HG02571 (cell line): ENCODE data around the gene METTL9.
"Not testable (repeated sequence)": the region's sequence is repeated elsewhere in the genome, so short reads cannot be mapped to it uniquely, and the experiment has no call there.

Experiments used
- ATAC-seq: cut with Tn5 transposase; IDR thresholded peaks from one replicate; pipeline ENCODE4 v1.9.1; 2021; ENCODE audit warnings: mild to moderate bottlenecking, moderate library complexity; ENCODE audit not compliant: unreplicated experiment

METTL9 gene

DNA sequence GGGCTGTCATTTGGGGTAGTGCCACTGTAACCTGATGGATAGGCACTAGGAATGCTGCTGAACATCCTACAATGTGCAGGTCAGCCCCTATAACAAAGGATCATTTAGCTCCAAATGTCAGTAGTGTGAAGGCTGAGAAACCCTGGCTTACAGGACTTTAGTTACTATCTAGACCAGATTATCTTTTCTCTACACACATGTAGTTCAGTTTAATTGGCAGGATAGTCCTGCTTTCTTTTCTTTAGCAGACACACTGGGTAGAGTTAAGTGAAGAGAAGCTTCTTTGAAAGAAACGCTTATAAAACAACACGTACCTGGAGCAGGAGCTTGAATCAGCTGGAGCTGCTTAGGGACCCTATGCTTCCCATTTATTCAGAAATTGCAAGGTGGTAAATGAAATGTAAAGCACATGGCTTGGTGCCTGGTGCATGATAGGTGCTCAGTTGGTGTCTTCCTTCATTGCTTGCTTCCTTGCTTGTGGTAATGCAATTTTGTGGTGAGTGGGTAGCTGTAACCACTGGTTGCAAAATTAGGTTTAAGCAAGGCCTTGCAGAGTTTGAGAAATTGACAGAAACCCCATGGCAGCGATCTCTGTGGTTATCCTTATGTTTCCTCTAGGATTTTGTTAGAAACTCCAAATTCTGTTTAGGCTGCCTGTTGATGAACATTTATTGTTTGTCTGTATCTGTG is 9.4 kb downstream of the METTL9 start:
- no peak for ATAC-seq

DNA sequence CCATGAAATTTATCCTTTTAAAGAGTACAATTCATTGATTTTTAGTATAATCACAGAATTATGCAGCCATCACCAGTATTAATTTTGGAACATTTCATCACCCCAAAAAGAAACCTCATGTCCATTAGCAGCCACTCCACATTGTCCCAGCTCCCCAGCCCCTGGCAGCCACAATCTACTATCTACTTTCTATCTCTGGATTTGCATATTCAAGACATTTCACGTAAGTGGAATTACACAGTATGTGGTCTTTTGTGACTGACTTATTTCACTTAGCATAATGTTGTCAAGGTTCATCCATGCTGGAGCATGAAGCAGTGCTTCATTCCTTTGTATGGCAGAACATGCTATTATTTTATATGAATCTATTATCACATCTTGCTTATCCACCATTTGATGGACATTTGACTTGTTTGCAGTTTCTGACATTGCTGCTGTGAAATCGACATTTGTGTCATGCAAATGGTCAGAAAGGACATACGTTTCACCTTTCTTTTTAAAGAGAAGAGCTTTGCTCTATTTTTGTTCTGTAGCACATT is 10.7 kb downstream of the METTL9 start:
- ATAC-seq: no peak

DNA sequence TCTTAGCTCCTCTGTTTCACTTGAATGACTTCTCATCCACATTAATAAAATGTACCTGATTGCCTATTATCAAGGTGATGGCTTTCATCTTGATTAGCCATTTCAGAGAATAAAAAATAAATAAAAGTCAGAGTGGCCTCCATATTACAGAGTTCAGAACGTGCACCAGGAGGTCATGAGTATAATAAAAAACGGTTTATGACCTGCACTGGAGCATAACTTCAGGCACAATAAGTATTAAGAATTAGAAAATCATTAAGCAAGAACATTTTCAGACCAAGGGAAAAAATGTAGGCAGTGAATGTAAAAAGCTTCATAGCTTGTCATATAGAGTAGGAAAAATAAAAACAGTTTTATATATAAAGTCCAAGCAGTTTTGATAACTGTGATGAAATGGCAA is 11.4 kb downstream of the METTL9 start:
- ATAC-seq: no peak

DNA sequence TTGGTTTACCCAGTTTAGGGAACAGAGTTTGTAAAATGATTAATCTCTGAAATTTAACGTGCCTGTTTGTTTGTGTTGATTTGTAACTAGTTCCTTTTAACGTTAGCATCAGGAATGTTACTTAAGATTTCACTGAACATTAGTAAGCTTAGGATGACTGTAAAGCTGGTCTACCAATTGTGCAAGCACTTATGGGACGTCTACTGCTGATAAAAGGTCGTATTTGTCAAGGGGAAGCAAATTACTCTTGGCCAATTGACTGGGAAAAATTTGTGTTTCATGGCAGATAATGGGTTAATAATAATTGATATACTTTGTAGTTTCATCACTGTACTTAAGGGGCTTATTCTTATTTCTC is 11.8 kb downstream of the METTL9 start:
- no peak for ATAC-seq

DNA sequence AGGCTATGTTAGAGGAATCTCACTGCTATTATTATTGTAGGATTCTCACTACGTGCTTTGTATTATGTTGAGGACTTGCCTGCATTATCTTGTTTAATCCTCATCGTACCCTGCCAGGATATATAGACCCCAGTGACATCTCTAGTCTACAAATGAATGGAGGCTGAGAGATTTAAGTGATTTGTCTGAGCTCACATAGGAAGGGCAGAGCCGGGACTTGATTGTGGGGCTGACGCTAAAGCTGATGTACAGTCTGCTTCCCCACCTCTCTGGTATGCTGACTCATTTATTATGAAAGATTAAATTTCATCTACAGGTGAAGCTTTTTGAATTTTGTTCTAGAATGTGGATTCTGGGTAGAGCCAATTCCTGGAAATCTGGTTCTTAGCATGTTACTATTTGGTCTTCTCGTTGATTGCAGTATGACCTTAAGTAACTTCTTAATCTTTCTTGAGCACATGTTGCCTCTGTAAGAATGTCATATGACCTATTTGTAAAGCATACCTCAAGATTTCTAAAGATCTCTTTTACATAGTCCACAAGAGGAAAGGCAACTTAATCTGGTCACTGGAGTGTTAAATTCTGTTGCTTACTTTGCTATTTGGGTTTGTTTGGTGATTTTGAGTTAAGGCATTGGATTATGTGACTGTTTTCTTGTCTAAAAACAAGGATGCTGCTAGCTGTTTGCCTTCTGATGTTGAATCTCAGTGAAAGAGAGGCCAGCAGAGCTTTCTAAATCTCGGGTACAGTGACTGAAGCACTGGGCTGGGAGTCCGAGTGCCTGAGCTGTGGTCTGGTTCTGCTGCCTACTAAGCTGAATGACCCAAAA is 12.4 kb downstream of the METTL9 start:
- no peak for ATAC-seq

DNA sequence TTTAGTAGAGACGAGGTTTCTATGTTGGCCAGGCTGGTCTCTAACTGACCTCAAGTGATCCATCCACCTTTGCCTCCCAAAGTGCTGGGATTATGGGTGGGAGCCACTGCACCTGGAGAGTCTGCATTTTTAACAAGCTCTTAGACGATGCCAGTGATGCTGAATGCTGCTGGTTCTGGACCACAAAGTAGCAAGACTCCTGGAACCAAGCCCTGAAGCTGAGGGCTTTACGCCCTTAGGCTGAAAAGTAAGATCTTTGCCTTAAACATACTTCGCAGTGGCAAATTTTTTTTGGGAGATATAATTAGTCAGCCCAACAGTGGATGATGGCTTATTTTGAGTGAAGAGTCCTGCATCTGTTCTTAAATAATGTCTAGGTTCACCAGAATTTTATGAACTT is 14.0 kb downstream of the METTL9 start:
- ATAC-seq: no peak

DNA sequence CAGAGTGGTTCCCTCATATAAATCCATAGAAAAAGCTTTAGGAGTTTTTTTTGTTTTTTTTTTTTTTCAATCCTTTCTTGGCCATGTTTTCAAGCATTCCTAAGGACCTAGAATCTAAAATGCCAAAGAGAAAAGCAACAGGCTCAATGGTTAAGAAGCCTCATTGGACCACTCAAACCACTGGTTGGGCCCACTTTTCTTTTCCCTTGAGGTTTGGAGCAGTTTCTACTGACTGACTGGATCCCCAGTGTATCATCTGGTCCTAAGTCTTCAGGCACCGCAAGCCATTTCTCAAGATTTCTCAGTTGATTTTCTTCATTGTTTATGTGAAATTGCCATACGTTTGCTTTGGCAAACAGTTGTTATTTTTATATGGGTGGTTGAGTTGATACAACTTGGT is 14.4 kb downstream of the METTL9 start:
- ATAC-seq: no peak

DNA sequence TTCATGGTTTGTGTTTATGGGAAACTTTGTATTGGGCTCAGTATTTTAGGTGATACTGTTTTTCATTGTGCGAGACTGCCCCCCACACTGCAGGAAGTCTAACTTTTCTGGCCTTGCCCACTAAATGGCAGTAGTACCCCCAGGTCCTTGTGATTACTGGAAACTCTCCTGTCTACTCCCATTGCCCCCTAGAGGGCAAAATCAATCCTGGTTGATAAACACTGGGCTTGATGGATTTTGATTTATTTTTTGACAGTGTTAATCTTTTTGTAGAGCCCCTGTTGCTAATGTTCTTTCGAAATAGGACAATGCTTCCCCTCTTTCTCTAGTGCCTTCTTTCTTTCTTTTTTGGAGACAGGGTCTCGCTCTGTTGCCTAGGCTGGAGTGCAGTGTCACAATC is 15.5 kb downstream of the METTL9 start:
- no peak for ATAC-seq

DNA sequence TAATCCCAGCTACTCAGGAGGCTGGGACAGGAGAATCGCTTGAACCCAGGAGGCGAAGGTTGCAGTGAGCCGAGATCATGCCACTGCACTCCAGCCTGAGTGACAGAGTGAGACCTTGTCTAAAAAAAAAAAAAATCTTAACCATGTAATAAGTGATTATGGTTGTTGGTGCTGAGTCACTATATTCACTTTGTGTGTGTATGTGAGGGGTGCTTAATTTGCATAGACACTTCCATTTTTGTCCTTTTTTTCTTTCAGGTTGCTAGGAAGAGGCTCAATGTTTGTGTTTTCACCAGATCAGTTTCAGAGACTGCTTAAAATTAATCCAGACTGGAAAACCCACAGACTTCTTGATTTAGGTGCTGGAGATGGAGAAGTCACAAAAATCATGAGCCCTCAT is 18.2 kb downstream of the METTL9 start:
- ATAC-seq: no peak

DNA sequence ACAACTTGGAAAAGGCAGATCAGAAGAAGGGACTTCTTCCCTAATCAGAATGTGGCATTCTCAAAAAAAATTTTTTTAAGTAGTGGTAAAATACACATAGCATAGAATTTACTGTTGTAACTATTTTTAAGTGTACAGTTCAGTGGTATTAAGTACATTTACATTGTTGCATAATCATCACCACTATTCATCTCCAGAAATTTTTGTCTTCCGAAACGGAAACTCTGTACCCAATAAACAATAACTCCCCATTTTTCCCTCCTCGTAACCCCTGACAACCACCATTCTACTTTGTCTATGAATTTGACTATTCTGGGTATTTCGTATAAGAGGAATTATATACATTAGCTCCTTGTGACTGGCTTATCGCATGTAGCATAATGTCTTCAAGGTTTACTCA is 18.9 kb downstream of the METTL9 start:
- no peak for ATAC-seq

DNA sequence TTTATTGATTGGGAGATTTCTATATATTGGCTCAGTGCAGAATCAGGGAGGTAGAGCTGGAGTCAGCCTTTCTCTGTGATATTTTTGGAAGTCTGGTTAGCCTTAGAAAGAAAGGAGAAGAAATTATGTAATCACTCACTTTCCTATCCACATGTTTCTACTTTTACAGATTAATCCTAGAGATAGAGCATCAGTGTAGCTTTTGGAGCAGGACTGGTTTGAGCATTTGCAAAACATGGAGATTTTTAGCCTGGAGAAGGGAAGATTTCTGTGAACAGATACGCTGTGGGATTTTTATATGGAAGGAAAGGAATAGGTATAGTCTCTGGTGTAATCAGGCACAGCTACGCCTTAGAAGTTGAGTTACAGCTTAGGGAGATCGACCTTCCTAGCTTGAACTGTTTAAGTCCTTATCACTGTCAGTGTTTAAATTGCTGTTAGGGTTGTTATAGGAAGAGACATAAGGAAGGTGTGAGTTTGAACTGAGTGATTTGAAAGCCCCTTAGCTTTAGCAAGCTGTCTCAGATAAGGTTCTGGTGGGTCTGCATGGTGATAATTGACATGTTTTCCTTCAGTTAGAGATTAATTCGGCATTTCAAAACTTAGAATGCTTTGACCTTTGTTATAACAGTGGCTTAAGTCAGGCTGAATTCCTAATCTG is 20.5 kb downstream of the METTL9 start:
- no peak for ATAC-seq

DNA sequence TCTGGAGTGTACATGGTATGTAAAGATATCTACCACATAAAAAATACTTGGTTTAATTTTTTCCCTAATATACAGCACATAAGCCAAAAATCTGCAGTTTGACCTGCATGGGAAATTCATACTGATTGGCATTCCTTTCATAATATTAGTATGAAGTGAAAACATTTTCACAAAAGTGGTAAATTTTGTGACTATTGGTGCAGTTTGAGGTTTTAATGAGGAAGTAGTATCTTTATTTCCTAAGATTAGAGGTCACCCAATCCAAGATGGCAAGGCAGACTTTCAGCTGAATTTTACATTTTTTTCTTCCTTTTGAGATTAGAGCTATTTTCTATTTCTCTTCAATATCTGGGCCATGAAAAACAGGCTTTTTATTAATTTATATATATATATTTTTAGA is 21.2 kb downstream of the METTL9 start:
- no peak for ATAC-seq

DNA sequence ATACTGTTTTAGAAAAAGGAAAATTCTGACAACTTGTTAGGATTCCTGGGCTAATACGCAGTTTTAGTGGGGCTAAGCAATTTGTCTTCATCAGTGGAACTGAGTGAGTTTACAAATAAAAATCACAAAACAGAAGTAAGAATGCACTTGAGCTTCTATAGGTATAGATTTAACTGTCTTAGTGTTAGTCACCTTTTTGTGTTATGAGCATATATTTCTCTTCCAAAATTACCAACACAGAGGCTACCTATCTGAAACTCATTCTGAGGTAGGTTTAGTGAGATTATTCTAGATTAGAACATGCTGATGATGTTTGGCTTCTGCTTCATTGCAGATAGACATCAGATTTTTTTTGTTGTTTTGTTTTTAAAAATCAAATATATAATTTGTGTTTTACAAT is 23.2 kb downstream of the METTL9 start:
- no peak for ATAC-seq

DNA sequence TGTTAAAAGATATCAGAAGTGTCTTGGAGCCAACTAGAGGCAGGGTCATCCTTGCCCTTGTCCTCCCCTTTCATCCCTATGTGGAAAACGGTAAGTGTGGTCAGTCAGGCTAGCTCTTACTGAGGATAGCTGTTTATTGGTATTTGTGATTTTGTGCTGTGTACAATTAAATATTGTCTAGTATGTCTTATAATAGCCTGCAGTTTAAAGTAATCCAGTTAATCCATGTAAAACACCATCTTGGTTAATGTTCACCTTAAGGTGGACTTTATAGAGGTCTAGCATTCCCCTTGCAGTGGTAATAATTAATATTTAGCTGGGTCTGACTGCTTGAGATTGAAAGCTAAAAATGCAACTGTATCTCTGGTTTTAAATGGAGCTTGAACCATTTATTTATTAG is 25.6 kb downstream of the METTL9 start:
- no peak for ATAC-seq

DNA sequence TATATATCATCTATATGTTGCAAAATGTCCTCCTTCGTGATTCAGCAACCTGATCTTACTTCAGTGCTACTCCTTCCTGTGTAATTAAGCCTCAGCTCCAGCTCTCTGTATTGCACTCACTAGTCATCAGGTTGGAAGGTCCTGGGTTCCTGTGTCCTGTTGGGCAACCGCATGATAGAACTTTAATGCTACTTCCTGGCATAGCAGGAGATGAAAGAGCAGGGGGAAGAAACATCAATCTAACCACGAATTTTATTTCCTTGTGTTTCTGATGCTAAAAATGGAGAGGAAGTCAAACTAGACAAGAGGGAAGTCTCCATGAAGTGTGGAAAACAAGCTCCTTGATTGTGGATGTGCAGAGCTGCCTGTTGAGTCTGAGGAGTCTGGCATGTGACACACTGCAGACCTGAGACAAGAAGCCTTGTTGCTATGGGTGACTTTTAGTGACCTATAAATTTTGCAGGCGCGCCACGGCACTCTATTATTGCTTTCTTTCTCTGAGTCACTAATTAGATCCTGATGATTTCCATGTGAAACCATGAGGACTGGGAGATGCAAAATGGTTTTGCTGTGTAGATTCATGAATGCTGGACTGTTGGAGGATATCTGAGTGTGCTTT is 27.4 kb downstream of the METTL9 start:
- no peak for ATAC-seq

DNA sequence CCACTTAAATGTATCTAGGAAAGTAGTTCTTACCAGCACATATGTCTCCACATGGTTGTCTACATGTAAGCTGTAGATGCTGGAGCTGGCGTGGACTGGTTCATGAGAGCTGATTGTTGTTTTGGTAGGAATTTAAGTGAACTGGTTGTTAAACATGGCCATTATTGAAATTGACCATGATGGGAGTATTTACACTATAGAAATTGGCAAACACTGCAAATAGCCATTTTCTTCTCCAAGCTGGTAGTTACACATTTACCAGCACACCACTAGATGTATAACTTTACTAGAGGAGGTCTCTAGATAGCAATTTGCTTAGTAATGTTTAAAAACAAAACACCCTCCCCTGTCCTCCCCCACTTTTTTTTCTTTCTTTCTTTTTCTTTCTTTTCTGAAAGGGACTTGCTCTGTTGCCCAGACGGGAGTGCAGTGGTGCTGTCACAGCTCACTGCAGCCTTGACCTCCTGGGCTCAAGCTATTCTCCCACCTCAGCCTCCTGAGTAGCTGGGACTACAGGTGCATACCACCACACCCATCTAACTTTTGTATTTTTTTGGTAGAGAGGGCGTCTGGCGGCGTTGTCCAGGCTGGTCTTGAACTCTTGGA is 28.8 kb downstream of the METTL9 start:
- no peak for ATAC-seq

DNA sequence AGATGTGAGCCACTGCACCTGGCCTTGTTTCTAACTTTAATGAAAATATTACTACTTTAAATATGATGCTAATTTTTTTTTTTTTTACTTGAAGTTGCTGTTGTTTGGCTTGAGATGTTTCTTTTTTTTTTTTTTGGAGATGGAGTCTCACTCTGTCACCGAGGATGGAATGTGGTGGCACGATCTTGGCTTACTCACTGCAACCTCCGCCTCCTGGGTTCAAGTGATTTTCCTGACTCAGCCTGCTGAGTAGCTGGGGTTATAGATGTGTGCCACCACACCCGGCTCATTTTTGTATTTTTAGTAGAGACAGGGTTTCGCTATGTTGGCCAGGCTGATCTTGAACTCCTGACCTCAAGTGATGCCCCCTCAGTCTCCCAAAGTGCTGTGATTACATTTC is 29.4 kb downstream of the METTL9 start:
- no peak for ATAC-seq

DNA sequence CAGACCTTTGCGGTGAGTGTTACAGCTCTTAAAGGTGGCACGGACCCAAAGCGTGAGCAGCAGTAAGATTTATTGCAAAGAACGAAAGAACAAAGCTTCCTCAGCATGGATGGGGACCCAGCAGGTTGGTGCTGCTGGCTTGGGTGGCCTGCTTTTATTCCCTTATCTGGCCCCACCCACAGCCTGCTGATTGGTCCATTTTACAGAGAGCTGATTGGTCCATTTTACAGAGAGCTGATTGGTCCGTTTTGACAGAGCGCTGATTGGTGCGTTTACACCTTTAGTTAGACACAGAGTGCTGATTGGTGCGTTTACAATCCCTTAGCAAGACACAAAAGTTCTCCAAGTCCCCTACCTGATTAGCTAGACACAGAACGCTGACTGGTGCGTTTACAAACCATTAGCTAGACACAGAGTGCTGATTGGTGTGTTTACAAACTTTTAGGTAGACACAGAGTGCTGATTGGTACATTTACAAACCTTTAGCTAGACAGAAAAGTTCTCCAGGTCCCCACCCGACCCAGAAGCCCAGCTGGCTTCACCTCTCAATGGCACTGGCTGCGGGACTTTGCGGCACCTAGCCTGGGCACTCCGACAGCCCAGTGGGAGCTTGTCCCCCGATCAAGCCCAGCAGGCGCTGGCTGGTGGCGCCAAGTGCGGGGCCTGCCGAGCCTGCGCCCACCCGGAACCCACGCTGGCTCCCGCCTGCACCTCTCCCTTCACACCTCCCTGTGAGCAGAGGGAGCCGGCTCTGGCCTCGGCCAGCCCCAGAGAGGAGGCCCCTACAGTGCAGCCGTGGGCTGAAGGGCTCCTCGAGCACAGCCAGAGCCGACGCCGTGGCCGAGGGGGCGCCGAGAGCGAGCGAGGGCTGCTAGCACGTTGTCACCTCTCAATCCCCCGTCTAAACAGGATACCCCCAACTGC is 30.5 kb downstream of the METTL9 start:
- ATAC-seq: not testable (repeated sequence)

DNA sequence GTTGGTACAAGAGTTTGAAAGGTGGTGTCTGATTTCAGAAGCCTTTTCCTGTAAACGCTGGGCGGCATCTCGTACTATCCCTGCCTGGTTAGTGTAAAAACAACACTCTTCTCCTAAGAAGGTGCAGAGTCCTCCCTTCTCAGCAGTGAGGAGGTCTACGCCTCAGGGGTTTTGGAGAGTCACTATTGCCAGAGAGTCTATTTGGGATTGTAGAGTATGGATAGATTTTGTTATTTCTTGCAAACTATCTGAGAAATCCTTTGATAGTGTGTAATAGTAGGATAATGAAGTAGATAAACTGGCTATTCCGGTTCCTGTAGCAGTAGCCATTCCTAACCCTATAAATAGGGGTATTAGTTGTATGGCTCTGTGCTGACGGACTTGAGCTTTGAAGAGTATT is 31.5 kb downstream of the METTL9 start:
- not testable (repeated sequence) for ATAC-seq

DNA sequence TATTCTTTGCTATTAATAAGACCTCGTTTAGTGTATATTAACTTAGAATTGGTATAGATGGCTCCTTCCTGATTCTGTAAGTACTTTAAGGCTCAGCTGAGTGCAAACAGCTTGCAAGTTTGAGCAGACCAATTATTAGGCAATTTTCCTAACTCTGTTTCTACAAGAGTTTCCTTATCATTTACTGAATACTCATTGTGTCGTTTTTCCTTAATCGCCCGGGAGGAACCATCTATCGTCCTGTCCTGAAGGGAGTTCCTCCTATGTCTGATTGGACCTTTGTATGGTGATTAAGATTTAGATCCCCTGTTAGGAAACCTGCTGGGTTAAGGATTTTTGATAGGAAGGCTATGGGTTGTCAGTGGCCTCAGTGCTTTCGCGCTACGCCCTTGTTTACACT is 32.0 kb downstream of the METTL9 start:
- ATAC-seq: not testable (repeated sequence)
